Caco-2 (cell line): ENCODE measurements around the gene OR6Q1. TPM values are rescaled to one million over a fixed set of nuclear protein-coding genes. Genes with fewer than 3 reads are reported as not detected.

Experiments
- BruUV-seq: library from RNA; stranded (reverse); fragments of 400-500 nt; replicated peaks from 2 replicates; lab custom pipeline; 2021; lab: Mats Ljungman, UMichigan
- CTCF ChIA-PET: fragments of 300-600 bp; sonication (Branson Sonifier 250); formaldehyde crosslinking; loops from one replicate; lab custom pipeline; 2022; ENCODE audit warnings: antibody characterized with exemption; lab: Charles Lee
- POLR2A ChIA-PET: fragments of 300-600 bp; sonication (Branson Sonifier 250); formaldehyde crosslinking; loops from one replicate; lab custom pipeline; 2022; ENCODE audit warnings: antibody characterized with exemption; lab: Charles Lee
- DNase-seq, 2 experiments: peaks; one replicate each; pipeline versions ENCODE4 v3.0.0 to v3.0.0-alpha.2; 2020 to 2022
- H3K27me3 ChIP-seq: replicated peaks from 2 replicates; pipeline ENCODE4 v1.6.0; 2011; ENCODE audit warnings: low read length; ENCODE audit not compliant: control insufficient read depth, insufficient read depth
- H3K36me3 ChIP-seq: 2 replicates; pipeline ENCODE4 v1.5.1; 2011; ENCODE audit warnings: low read length; ENCODE audit not compliant: control insufficient read depth, insufficient read depth
- H3K4me1 ChIP-seq: fragments of 250-450 bp; sonication (Bioruptor Pico); 2 replicates; pipeline ENCODE4 v1.5.1; 2020; ENCODE audit warnings: mild to moderate bottlenecking
- H3K4me3 ChIP-seq: 2 replicates; pipeline ENCODE4 v1.5.1; 2011; ENCODE audit warnings: low read depth, mild to moderate bottlenecking, control low read depth, low read length
- H3K9me3 ChIP-seq: fragments of 250-450 bp; sonication (Bioruptor Pico); 2 replicates; pipeline ENCODE4 v1.5.1; 2020; ENCODE audit warnings: mild to moderate bottlenecking, moderate library complexity
- H3K27ac Mint-ChIP-seq: one replicate; pipeline ENCODE4 v1.8.0; 2022; ENCODE audit warnings: mixed read lengths; ENCODE audit not compliant: unreplicated experiment
- H3K27me3 Mint-ChIP-seq: one replicate; pipeline ENCODE4 v1.8.0; 2022; ENCODE audit warnings: mixed read lengths; ENCODE audit not compliant: insufficient read depth, unreplicated experiment
- H3K36me3 Mint-ChIP-seq: one replicate; pipeline ENCODE4 v1.8.0; 2022; ENCODE audit warnings: mild to moderate bottlenecking, mixed read lengths; ENCODE audit not compliant: insufficient read depth, unreplicated experiment
- H3K4me1 Mint-ChIP-seq: one replicate; pipeline ENCODE4 v1.8.0; 2022; ENCODE audit warnings: low read depth, mixed read lengths; ENCODE audit not compliant: unreplicated experiment
- H3K4me3 Mint-ChIP-seq: one replicate; pipeline ENCODE4 v1.8.0; 2022; ENCODE audit warnings: mild to moderate bottlenecking, moderate library complexity, mixed read lengths; ENCODE audit not compliant: unreplicated experiment
- H3K9me3 Mint-ChIP-seq: one replicate; pipeline ENCODE4 v1.8.0; 2022; ENCODE audit warnings: mixed read lengths; ENCODE audit not compliant: unreplicated experiment
- intact Hi-C: fragments of 100-400 bp; cut with micrococcal nuclease; formaldehyde crosslinking; loops from one replicate; pipeline ENCODE4 v1.10.0; 2022; ENCODE audit not compliant: unreplicated experiment
- total RNA-seq: library from RNA; stranded (reverse); gene quantifications from 2 replicates; pipeline ENCODE4 v1.2.3, GENCODE V29; 2022
- TF ChIP-seq, protein P1 (sequence below), 2 experiments: fragments of 200-600 bp in 1 of 2; IDR thresholded peaks; 1 replicate in 1 of 2; 2 replicates in 1 of 2; pipeline versions ENCODE4 v1.5.1 to v1.8.0; 2011 to 2022; ENCODE audit warnings: antibody characterized with exemption in 1 of 2, control low read depth in 1 of 2, inconsistent platforms in 1 of 2, low read depth in 1 of 2, low read length in 1 of 2, mild to moderate bottlenecking in 1 of 2, moderate library complexity in 1 of 2; ENCODE audit not compliant: insufficient read depth in 1 of 2, severe bottlenecking in 1 of 2, unreplicated experiment in 1 of 2

The OR6Q1 gene
- total RNA-seq, 1 experiment from 2014 or later: not detected

DNA sequence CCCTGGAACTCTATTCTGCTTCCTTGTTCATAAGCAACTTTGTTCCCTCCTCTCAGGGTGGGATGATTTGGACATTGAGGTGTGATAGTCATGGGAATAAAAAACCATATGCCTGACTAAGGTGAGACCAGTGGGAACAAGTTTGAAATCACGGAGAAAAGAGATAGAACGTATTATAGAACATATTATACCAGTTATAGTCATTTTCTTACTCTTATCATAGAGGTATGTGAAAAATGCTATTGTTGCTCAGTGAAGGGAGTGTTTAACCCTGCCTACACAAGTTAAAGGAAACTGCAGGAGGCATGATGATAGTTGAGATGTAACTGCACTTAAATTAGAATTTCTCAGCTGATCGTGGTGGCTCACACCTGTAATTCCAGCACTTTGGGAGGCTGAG lies 15.5 kb downstream of the OR6Q1 start:
- H3K4me1 Mint-ChIP-seq: peaks cover 8% of the 10 kb centered on the region
- peaks cover 9% of the 10 kb centered on the region for H3K9me3 Mint-ChIP-seq
- Histone ChIP-seq H3K4me3 (no peak overlapping the region), H3K4me1 (peaks cover 11% of the 10 kb centered on the region), H3K36me3 (no peaks in the 10 kb centered on the region), H3K9me3 (no peaks in the 10 kb centered on the region; the same call in 1 of the 2 replicates), H3K27me3 (no peaks in the 10 kb centered on the region)
- intact Hi-C loops: no loop called here
- no peaks in the 10 kb centered on the region for H3K27me3 Mint-ChIP-seq
- ChIA-PET CTCF (no interaction called here), POLR2A (no interaction called here)
- TF ChIP-seq, protein P1, sequence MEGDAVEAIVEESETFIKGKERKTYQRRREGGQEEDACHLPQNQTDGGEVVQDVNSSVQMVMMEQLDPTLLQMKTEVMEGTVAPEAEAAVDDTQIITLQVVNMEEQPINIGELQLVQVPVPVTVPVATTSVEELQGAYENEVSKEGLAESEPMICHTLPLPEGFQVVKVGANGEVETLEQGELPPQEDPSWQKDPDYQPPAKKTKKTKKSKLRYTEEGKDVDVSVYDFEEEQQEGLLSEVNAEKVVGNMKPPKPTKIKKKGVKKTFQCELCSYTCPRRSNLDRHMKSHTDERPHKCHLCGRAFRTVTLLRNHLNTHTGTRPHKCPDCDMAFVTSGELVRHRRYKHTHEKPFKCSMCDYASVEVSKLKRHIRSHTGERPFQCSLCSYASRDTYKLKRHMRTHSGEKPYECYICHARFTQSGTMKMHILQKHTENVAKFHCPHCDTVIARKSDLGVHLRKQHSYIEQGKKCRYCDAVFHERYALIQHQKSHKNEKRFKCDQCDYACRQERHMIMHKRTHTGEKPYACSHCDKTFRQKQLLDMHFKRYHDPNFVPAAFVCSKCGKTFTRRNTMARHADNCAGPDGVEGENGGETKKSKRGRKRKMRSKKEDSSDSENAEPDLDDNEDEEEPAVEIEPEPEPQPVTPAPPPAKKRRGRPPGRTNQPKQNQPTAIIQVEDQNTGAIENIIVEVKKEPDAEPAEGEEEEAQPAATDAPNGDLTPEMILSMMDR (IDR thresholded peaks at IDR 0.05; ENCODE audit: insufficient read depth in 1 of 2, low read depth in 1 of 2, low read length in 1 of 2, severe bottlenecking in 1 of 2, unreplicated experiment in 1 of 2): no peak
- no TSS peak for BruUV-seq
- no peak overlapping the region for H3K4me3 Mint-ChIP-seq
- H3K27ac Mint-ChIP-seq: no peak overlapping the region
- H3K36me3 Mint-ChIP-seq: no peaks in the 10 kb centered on the region
- no peak for DNase-seq

GRCh38 chr11:58047818-58048217 lies 17.1 kb downstream of the OR6Q1 start:
- Mint-ChIP-seq H3K4me3 (no peak overlapping the region), H3K4me1 (peaks cover 8% of the 10 kb centered on the region), H3K9me3 (peaks cover 9% of the 10 kb centered on the region), H3K27ac (no peak overlapping the region), H3K27me3 (no peaks in the 10 kb centered on the region), H3K36me3 (no peaks in the 10 kb centered on the region)
- TF ChIP-seq, protein P1 (IDR thresholded peaks at IDR 0.05; ENCODE audit: insufficient read depth in 1 of 2, low read depth in 1 of 2, low read length in 1 of 2, severe bottlenecking in 1 of 2, unreplicated experiment in 1 of 2): no peak
- POLR2A ChIA-PET: no interaction called here
- no peaks in the 10 kb centered on the region for H3K27me3 ChIP-seq
- intact Hi-C loops: no loop called here
- CTCF ChIA-PET: interaction anchor here (0.7 kb wide), 1 partner anchor 85 kb away, joined by 3 read pairs; no protein-coding TSS in a partner anchor
- no TSS peak for BruUV-seq
- no peak overlapping the region for H3K4me3 ChIP-seq
- no peak for DNase-seq
- H3K9me3 ChIP-seq: no peaks in the 10 kb centered on the region
- H3K4me1 ChIP-seq: peaks cover 11% of the 10 kb centered on the region
- H3K36me3 ChIP-seq: no peaks in the 10 kb centered on the region

GRCh38 chr11:58055806-58056401 lies 25.2 kb downstream of the OR6Q1 start:
- Histone ChIP-seq H3K4me1 (peaks cover 23% of the 10 kb centered on the region), H3K4me3 (no peak overlapping the region), H3K36me3 (no peaks in the 10 kb centered on the region), H3K27me3 (no peaks in the 10 kb centered on the region), H3K9me3 (no peaks in the 10 kb centered on the region)
- CTCF ChIA-PET: no interaction called here
- Mint-ChIP-seq H3K36me3 (no peaks in the 10 kb centered on the region), H3K27ac (no peak overlapping the region), H3K4me3 (no peak overlapping the region), H3K27me3 (no peaks in the 10 kb centered on the region), H3K9me3 (no peaks in the 10 kb centered on the region), H3K4me1 (peaks cover 10% of the 10 kb centered on the region)
- TF ChIP-seq, protein P1 (IDR thresholded peaks at IDR 0.05; ENCODE audit: insufficient read depth in 1 of 2, low read depth in 1 of 2, low read length in 1 of 2, severe bottlenecking in 1 of 2, unreplicated experiment in 1 of 2): no peak
- DNase-seq: no peak
- POLR2A ChIA-PET: no interaction called here
- intact Hi-C loops: no loop called here
- no TSS peak for BruUV-seq
